Naive thymus-derived CD8-positive, alpha-beta T cell (primary cell): ENCODE data around the gene ASH1L. TPM values are rescaled to one million over a fixed set of nuclear protein-coding genes. Genes with fewer than 3 reads are reported as not detected.
"Not testable (repeated sequence)": the region's sequence is repeated elsewhere in the genome, so short reads cannot be mapped to it uniquely, and the experiment has no call there.

Experiments
- ATAC-seq, 2 donors: fragments of 150-1000 bp; cut with Tn5 transposase in 1 of 2; sonication (Bioruptor Pico), chemical (Tn5 transposase) in 1 of 2; 1 replicate in 1 of 2; 2 replicates in 1 of 2; pipeline ENCODE4 v1.10.0; 2021; ENCODE audit warnings: mild to moderate bottlenecking in 2 of 2, moderate library complexity in 2 of 2
- POLR2A ChIA-PET: fragments of 350-600 bp; sonication (Branson Sonifier 250); formaldehyde crosslinking; loops from one replicate; lab custom pipeline; 2021; ENCODE audit warnings: antibody characterized with exemption; lab: Charles Lee
- DNase-seq, 10 donors: peaks; one replicate each; pipeline versions ENCODE4 v3.0.0 to v3.0.0-alpha.2; 2020 to 2022
- H3K27ac Mint-ChIP-seq, 10 donors: one replicate each; pipeline ENCODE4 v1.8.0; 2020 to 2022; ENCODE audit warnings: mild to moderate bottlenecking in 10 of 10, mixed read lengths in 10 of 10, moderate library complexity in 4 of 10, inconsistent platforms in 1 of 10
- H3K27me3 Mint-ChIP-seq, 5 donors: one replicate each; pipeline ENCODE4 v1.8.0; 2021 to 2022; ENCODE audit warnings: mixed read lengths in 5 of 5
- H3K36me3 Mint-ChIP-seq, 3 donors: one replicate each; pipeline ENCODE4 v1.8.0; 2020 to 2022; ENCODE audit warnings: mixed read lengths in 3 of 3, mild to moderate bottlenecking in 2 of 3, inconsistent platforms in 1 of 3
- H3K4me1 Mint-ChIP-seq, 4 donors: one replicate each; pipeline ENCODE4 v1.8.0; 2021 to 2022; ENCODE audit warnings: mixed read lengths in 4 of 4
- H3K4me3 Mint-ChIP-seq, 10 donors: one replicate each; pipeline ENCODE4 v1.8.0; 2020 to 2022; ENCODE audit warnings: mild to moderate bottlenecking in 10 of 10, mixed read lengths in 10 of 10, moderate library complexity in 6 of 10, inconsistent platforms in 1 of 10
- H3K9me3 Mint-ChIP-seq, 9 donors: one replicate each; pipeline ENCODE4 v1.8.0; 2020 to 2022; ENCODE audit warnings: mixed read lengths in 9 of 9, mild to moderate bottlenecking in 3 of 9, inconsistent platforms in 1 of 9, moderate library complexity in 1 of 9
- polyA plus RNA-seq, 3 donors: library from polyadenylated mRNA; unstranded; fragments of 300-500 nt; fragmentation: Illumina TruSeq; gene quantifications; one replicate each; pipeline ENCODE4 v1.2.3, GENCODE V29; 2021
- total RNA-seq, 8 experiments: library from RNA in 2 of 8; stranded (reverse) in 2 of 8; gene quantifications; one replicate each; pipeline ENCODE4 v1.2.3 and lab custom pipeline; 2021 to 2026

The ASH1L gene
- total and polyA plus RNA-seq, 5 experiments from 2014 or later = 12.2 to 102 (median 22.0) TPM

GRCh38 chr1:155396874-155397476 lies 165.6 kb downstream of the ASH1L start:
- peaks cover 12 to 78% (median 36%) of the 10 kb centered on the region in 3 donors for H3K36me3 Mint-ChIP-seq
- H3K27me3 Mint-ChIP-seq = no peaks in the 10 kb centered on the region
- H3K27ac Mint-ChIP-seq = no peak overlapping the region
- H3K4me1 Mint-ChIP-seq = peaks cover 0 to 5% (median 2%) of the 10 kb centered on the region in 4 donors
- no peaks in the 10 kb centered on the region for H3K9me3 Mint-ChIP-seq
- ATAC-seq (no peak), DNase-seq (no peak)
- POLR2A ChIA-PET = no interaction called here
- H3K4me3 Mint-ChIP-seq = no peak overlapping the region

GRCh38 chr1:155392898-155393411 lies 169.6 kb downstream of the ASH1L start:
- Mint-ChIP-seq H3K4me3 (no peak overlapping the region), H3K4me1 (peaks cover 0 to 3% (median 0%) of the 10 kb centered on the region in 4 donors), H3K27ac (no peak overlapping the region), H3K27me3 (no peaks in the 10 kb centered on the region), H3K36me3 (peaks cover 12 to 77% (median 47%) of the 10 kb centered on the region in 3 donors), H3K9me3 (no peaks in the 10 kb centered on the region)
- DNase-seq (no peak), ATAC-seq (no peak)
- POLR2A ChIA-PET = no interaction called here

- Mint-ChIP-seq H3K4me1 (peaks cover 0 to 5% (median 0%) of the 10 kb centered on the region in 4 donors), H3K27ac (no peak overlapping the region), H3K9me3 (no peaks in the 10 kb centered on the region), H3K4me3 (no peak overlapping the region), H3K27me3 (no peaks in the 10 kb centered on the region), H3K36me3 (peaks cover 12 to 77% (median 46%) of the 10 kb centered on the region in 3 donors)
- ATAC-seq (no peak), DNase-seq (no peak)
- POLR2A ChIA-PET = no interaction called here
These were observed 172.8 kb downstream of the ASH1L start for GRCh38 chr1:155389826-155390225.

GRCh38 chr1:155385836-155386235 lies 176.8 kb downstream of the ASH1L start:
- peaks cover 0 to 71% (median 24%) of the 10 kb centered on the region in 3 donors for H3K36me3 Mint-ChIP-seq
- not testable (repeated sequence) for ATAC-seq

GRCh38 chr1:155383406-155383805 lies 179.2 kb downstream of the ASH1L start:
- Mint-ChIP-seq H3K4me1 (peaks cover 4 to 10% (median 7%) of the 10 kb centered on the region in 4 donors), H3K4me3 (no peak overlapping the region), H3K36me3 (peaks cover 0 to 72% (median 17%) of the 10 kb centered on the region in 3 donors), H3K27me3 (no peaks in the 10 kb centered on the region), H3K27ac (no peak overlapping the region), H3K9me3 (no peaks in the 10 kb centered on the region)
- DNase-seq (no peak), ATAC-seq (no peak)
- POLR2A ChIA-PET = interaction anchor here (0.5 to 0.7 kb wide), 2 partner anchors 42 to 49 kb away, joined by 3 read pairs; no protein-coding TSS in a partner anchor

More at GRCh38 chr1:155385836-155386235, 176.8 kb downstream of the ASH1L start:
- H3K4me1 Mint-ChIP-seq, H3K9me3 Mint-ChIP-seq, H3K27me3 Mint-ChIP-seq, POLR2A ChIA-PET, H3K4me3 Mint-ChIP-seq, DNase-seq: not testable (repeated sequence)
- H3K27ac Mint-ChIP-seq = peak overlapping the region in 1 of 10 donors; percentile 15

GRCh38 chr1:155379631-155380090 lies 182.9 kb downstream of the ASH1L start:
- Mint-ChIP-seq H3K4me3 (no peak overlapping the region), H3K27ac (peak overlapping the region in 4 of 10 donors; percentile 9 to 65 (median 54)), H3K27me3 (no peaks in the 10 kb centered on the region), H3K4me1 (peaks cover 6 to 13% (median 10%) of the 10 kb centered on the region in 4 donors), H3K36me3 (peaks cover 4 to 79% (median 13%) of the 10 kb centered on the region in 3 donors), H3K9me3 (no peaks in the 10 kb centered on the region)
- POLR2A ChIA-PET = no interaction called here
- ATAC-seq (no peak), DNase-seq (peak in 2 of 10 donors; percentile 23 to 31)

- Mint-ChIP-seq H3K36me3 (peaks cover 4 to 79% (median 17%) of the 10 kb centered on the region in 3 donors), H3K9me3 (no peaks in the 10 kb centered on the region), H3K27ac (peak overlapping the region in 4 of 10 donors; percentile 4 to 65 (median 34)), H3K27me3 (no peaks in the 10 kb centered on the region), H3K4me1 (peaks cover 6 to 13% (median 10%) of the 10 kb centered on the region in 4 donors), H3K4me3 (no peak overlapping the region)
- DNase-seq (no peak), ATAC-seq (no peak)
- POLR2A ChIA-PET = no interaction called here
These were observed 183.4 kb downstream of the ASH1L start for GRCh38 chr1:155379180-155379579.

GRCh38 chr1:155360051-155360450 lies 202.6 kb downstream of the ASH1L start:
- POLR2A ChIA-PET = no interaction called here
- Mint-ChIP-seq H3K27ac (peak overlapping the region in 1 of 10 donors; percentile 32), H3K36me3 (peaks cover 0 to 63% (median 11%) of the 10 kb centered on the region in 3 donors)

GRCh38 chr1:155352631-155353030 lies 210.0 kb downstream of the ASH1L start:
- H3K27ac Mint-ChIP-seq = peak overlapping the region in 3 of 10 donors; percentile 9 to 31 (median 27)
- peaks cover 0 to 94% (median 25%) of the 10 kb centered on the region in 3 donors for H3K36me3 Mint-ChIP-seq
- no peak overlapping the region for H3K4me3 Mint-ChIP-seq

More at GRCh38 chr1:155360051-155360450, 202.6 kb downstream of the ASH1L start:
- Mint-ChIP-seq H3K4me1 (no peaks in the 10 kb centered on the region), H3K9me3 (no peaks in the 10 kb centered on the region), H3K27me3 (no peaks in the 10 kb centered on the region), H3K4me3 (no peak overlapping the region)
- DNase-seq (no peak), ATAC-seq (no peak)

GRCh38 chr1:155342842-155343241 lies 219.8 kb downstream of the ASH1L start:
- ATAC-seq = no peak
- H3K9me3 Mint-ChIP-seq = no peaks in the 10 kb centered on the region
- no peak for DNase-seq
- H3K4me3 Mint-ChIP-seq = no peak overlapping the region
- no peaks in the 10 kb centered on the region for H3K4me1 Mint-ChIP-seq
- peak overlapping the region in 1 of 10 donors; percentile 59 for H3K27ac Mint-ChIP-seq
- peaks cover 0 to 95% (median 22%) of the 10 kb centered on the region in 3 donors for H3K36me3 Mint-ChIP-seq
- H3K27me3 Mint-ChIP-seq = no peaks in the 10 kb centered on the region
- POLR2A ChIA-PET = no interaction called here

More at GRCh38 chr1:155352631-155353030, 210.0 kb downstream of the ASH1L start:
- POLR2A ChIA-PET = no interaction called here
- no peaks in the 10 kb centered on the region for H3K27me3 Mint-ChIP-seq
- DNase-seq = no peak
- H3K4me1 Mint-ChIP-seq = no peaks in the 10 kb centered on the region
- H3K9me3 Mint-ChIP-seq = no peaks in the 10 kb centered on the region
- no peak for ATAC-seq

GRCh38 chr1:155339515-155340097 lies 223.0 kb downstream of the ASH1L start:
- H3K27ac Mint-ChIP-seq = peak overlapping the region in 2 of 10 donors; percentile 14 to 34
- peaks cover 0 to 89% (median 23%) of the 10 kb centered on the region in 3 donors for H3K36me3 Mint-ChIP-seq
- H3K4me3 Mint-ChIP-seq = no peak overlapping the region
- H3K9me3 Mint-ChIP-seq = no peaks in the 10 kb centered on the region
- no peaks in the 10 kb centered on the region for H3K27me3 Mint-ChIP-seq
- POLR2A ChIA-PET = no interaction called here
- no peak for ATAC-seq
- peaks cover 0 to 1% (median 0%) of the 10 kb centered on the region in 4 donors for H3K4me1 Mint-ChIP-seq
- no peak for DNase-seq

- Mint-ChIP-seq H3K27ac (peak overlapping the region in 3 of 10 donors; percentile 8 to 47 (median 34)), H3K9me3 (no peaks in the 10 kb centered on the region), H3K4me3 (no peak overlapping the region), H3K36me3 (peaks cover 4 to 70% (median 20%) of the 10 kb centered on the region in 3 donors), H3K4me1 (peaks cover 0 to 1% (median 0%) of the 10 kb centered on the region in 4 donors), H3K27me3 (no peaks in the 10 kb centered on the region)
- POLR2A ChIA-PET = no interaction called here
- ATAC-seq (no peak), DNase-seq (no peak)
These were observed 227.6 kb downstream of the ASH1L start for GRCh38 chr1:155334962-155335361.
